H1 (cell line): Measurements from ENCODE around the gene PPOX. TPM values are rescaled to one million over a fixed set of nuclear protein-coding genes. Genes with fewer than 3 reads are reported as not detected.

ENCODE experiments used
- CTCF ChIA-PET: fragments of 300-600 bp; sonication (Branson Sonifier 250); formaldehyde crosslinking; loops from one replicate; lab custom pipeline; 2021; ENCODE audit not compliant: partially characterized antibody; lab: Charles Lee
- POLR2A ChIA-PET: fragments of 300-600 bp; sonication (Branson Sonifier 250); formaldehyde crosslinking; loops from one replicate; lab custom pipeline; 2021; ENCODE audit warnings: inconsistent platforms; ENCODE audit not compliant: partially characterized antibody; lab: Charles Lee
- DNase-seq, 2 experiments: peaks; one replicate each; pipeline versions ENCODE4 v3.0.0 to v3.0.0-alpha.2; 2010 to 2022; ENCODE audit warnings: low spot score in 2 of 2, low read depth in 1 of 2, mixed read lengths in 1 of 2
- FAIRE-seq: peaks from 2 replicates; lab custom pipeline; 2011; peaks lifted over from hg19 to GRCh38; lab: Jason Lieb, UNC
- H2AFZ ChIP-seq: 2 replicates; pipeline ENCODE4 v1.8.1; 2012; ENCODE audit warnings: low read length, inconsistent platforms
- H2AK5ac ChIP-seq: 2 replicates; pipeline ENCODE4 v1.6.1; 2013; ENCODE audit warnings: low read depth, low read length
- H2BK120ac ChIP-seq: replicated peaks from 2 replicates; pipeline ENCODE3; 2013; ENCODE audit warnings: low read depth, low read length, inconsistent platforms
- H2BK12ac ChIP-seq: 2 replicates; pipeline ENCODE4 v1.6.1; 2013; ENCODE audit warnings: low read depth, low read length
- H2BK15ac ChIP-seq: 2 replicates; pipeline ENCODE4 v1.6.1; 2013; ENCODE audit warnings: low read length
- H2BK20ac ChIP-seq: 2 replicates; pipeline ENCODE4 v1.6.1; 2013; ENCODE audit warnings: low read length
- H2BK5ac ChIP-seq: 2 replicates; pipeline ENCODE4 v1.6.1; 2013; ENCODE audit warnings: low read depth, low read length
- H3K14ac ChIP-seq: 2 replicates; pipeline ENCODE4 v1.6.1; 2013; ENCODE audit warnings: inconsistent platforms; ENCODE audit not compliant: insufficient read length
- H3K18ac ChIP-seq: 2 replicates; pipeline ENCODE4 v1.6.1; 2013; ENCODE audit warnings: low read length; ENCODE audit errors: extremely low read depth
- H3K23ac ChIP-seq: 2 replicates; pipeline ENCODE4 v1.6.1; 2013; ENCODE audit warnings: inconsistent platforms; ENCODE audit not compliant: insufficient read length
- H3K23me2 ChIP-seq: 2 replicates; pipeline ENCODE4 v1.6.1; 2013; ENCODE audit warnings: low read depth, low read length
- H3K27ac ChIP-seq: 2 replicates; pipeline ENCODE4 v1.6.1; 2011; ENCODE audit warnings: low read depth, low read length, inconsistent platforms
- H3K27me3 ChIP-seq, 4 experiments: replicated peaks in 1 of 4; 1 replicate in 1 of 4; 2 replicates in 3 of 4; pipeline versions ENCODE4 v1.6.1 to v1.8.1; 2011 to 2013; ENCODE audit warnings: low read length in 3 of 4, mild to moderate bottlenecking in 3 of 4, inconsistent platforms in 2 of 4, mixed read lengths in 2 of 4, moderate library complexity in 1 of 4; ENCODE audit not compliant: control insufficient read depth in 3 of 4, insufficient read depth in 3 of 4; ENCODE audit errors: extremely low read depth in 1 of 4
- H3K36me3 ChIP-seq, 4 experiments: 2 replicates each; pipeline versions ENCODE4 v1.6.1 to v1.8.1; 2011 to 2013; ENCODE audit warnings: mild to moderate bottlenecking in 4 of 4, low read length in 3 of 4, moderate library complexity in 2 of 4, control low read depth in 1 of 4, inconsistent platforms in 1 of 4; ENCODE audit not compliant: insufficient read depth in 4 of 4, control insufficient read depth in 2 of 4
- H3K4ac ChIP-seq: replicated peaks from 2 replicates; pipeline ENCODE3; 2013; ENCODE audit warnings: low read length, low read depth, mixed read lengths, inconsistent platforms; ENCODE audit not compliant: insufficient read length
- H3K4me1 ChIP-seq, 4 experiments: replicated peaks in 1 of 4; 1 replicate in 1 of 4; 2 replicates in 3 of 4; pipeline versions ENCODE4 v1.6.1 to v1.8.1; 2011 to 2013; ENCODE audit warnings: low read length in 3 of 4, inconsistent platforms in 2 of 4, mixed read lengths in 1 of 4; ENCODE audit not compliant: insufficient read depth in 4 of 4, control insufficient read depth in 3 of 4
- H3K4me2 ChIP-seq, 2 experiments: 2 replicates each; pipeline versions ENCODE4 v1.6.1 to v1.8.1; 2011 to 2013; ENCODE audit warnings: low read depth in 2 of 2, low read length in 2 of 2, control low read depth in 1 of 2, inconsistent platforms in 1 of 2, mild to moderate bottlenecking in 1 of 2; ENCODE audit not compliant: insufficient read depth in 1 of 2
- H3K4me3 ChIP-seq, 4 experiments: fragments of 200-600, 300-600 bp in 1 of 4; sonication (generic), shearing (Covaris generic), sonication (Bioruptor Twin) in 1 of 4; 2 replicates each; pipeline versions ENCODE4 v1.5.1 to v1.8.1; 2011 to 2016; ENCODE audit warnings: low read length in 4 of 4, low read depth in 3 of 4, control low read depth in 2 of 4, inconsistent platforms in 2 of 4, mild to moderate bottlenecking in 2 of 4, mixed read lengths in 1 of 4, moderate library complexity in 1 of 4; ENCODE audit not compliant: insufficient read depth in 2 of 4; ENCODE audit errors: extremely low read depth in 1 of 4
- H3K56ac ChIP-seq: replicated peaks from 2 replicates; pipeline ENCODE3; 2013; ENCODE audit warnings: low read depth, mild to moderate bottlenecking, mixed read lengths, low read length, inconsistent platforms; ENCODE audit not compliant: insufficient read length
- H3K79me1 ChIP-seq: 2 replicates; pipeline ENCODE4 v1.6.1; 2013; ENCODE audit warnings: low read depth, low read length, control low read depth
- H3K79me2 ChIP-seq, 2 experiments: 2 replicates each; pipeline versions ENCODE4 v1.6.1 to v1.8.1; 2012 to 2013; ENCODE audit warnings: low read length in 2 of 2, mild to moderate bottlenecking in 2 of 2, inconsistent platforms in 1 of 2; ENCODE audit not compliant: insufficient read depth in 2 of 2, control insufficient read depth in 1 of 2
- H3K9ac ChIP-seq, 4 experiments: replicated peaks in 1 of 4; 1 replicate in 1 of 4; 2 replicates in 3 of 4; pipeline versions ENCODE4 v1.6.1 to v1.8.1; 2011 to 2013; ENCODE audit warnings: low read depth in 3 of 4, low read length in 3 of 4, control low read depth in 2 of 4, mild to moderate bottlenecking in 2 of 4, moderate library complexity in 2 of 4, inconsistent platforms in 1 of 4; ENCODE audit errors: extremely low read depth in 1 of 4
- H3K9me3 ChIP-seq, 2 experiments: 2 replicates each; pipeline versions ENCODE4 v1.6.1 to v1.8.1; 2012 to 2013; ENCODE audit warnings: mild to moderate bottlenecking in 2 of 2, moderate library complexity in 2 of 2, control low read depth in 1 of 2, inconsistent platforms in 1 of 2, low read depth in 1 of 2, low read length in 1 of 2, mixed read lengths in 1 of 2; ENCODE audit not compliant: insufficient read depth in 2 of 2
- H4K20me1 ChIP-seq, 2 experiments: replicated peaks in 1 of 2; 2 replicates each; pipeline versions ENCODE3 to v1.8.1; 2011 to 2013; ENCODE audit warnings: inconsistent platforms in 2 of 2, low read length in 2 of 2, mild to moderate bottlenecking in 1 of 2; ENCODE audit not compliant: insufficient read depth in 2 of 2, control insufficient read depth in 1 of 2
- H4K5ac ChIP-seq: 2 replicates; pipeline ENCODE4 v1.6.1; 2013; ENCODE audit warnings: low read length, low read depth, mixed read lengths, inconsistent platforms; ENCODE audit not compliant: insufficient read length
- H4K8ac ChIP-seq: 2 replicates; pipeline ENCODE4 v1.8.0; 2013; ENCODE audit warnings: mild to moderate bottlenecking, moderate library complexity, low read length, inconsistent platforms; ENCODE audit not compliant: insufficient read depth; ENCODE audit errors: extremely low read depth
- H4K91ac ChIP-seq: replicated peaks from 2 replicates; pipeline ENCODE3; 2013; ENCODE audit warnings: low read length, mixed read lengths, inconsistent platforms; ENCODE audit not compliant: insufficient read length
- BRCA1 ChIP-seq: IDR thresholded peaks from 2 replicates; pipeline ENCODE4 v1.6.1; 2012; ENCODE audit warnings: low read depth, low read length, improper control_type of control experiment
- CBX5 ChIP-seq: fragments of 300-800, 300-1000 bp; sonication (generic); IDR thresholded peaks from 2 replicates; pipeline ENCODE4 v1.7.1; 2016; ENCODE audit warnings: antibody characterized with exemption, low read length, low read depth
- CBX8 ChIP-seq: fragments of 300-800, 300-1000 bp; sonication (generic); IDR thresholded peaks from 2 replicates; pipeline ENCODE4 v1.7.1; 2016; ENCODE audit warnings: low read depth, low read length, borderline replicate concordance
- CREB1 ChIP-seq: IDR thresholded peaks from 2 replicates; pipeline ENCODE4 v1.6.1; 2012; ENCODE audit warnings: inconsistent platforms
- EGR1 ChIP-seq: IDR thresholded peaks from 2 replicates; pipeline ENCODE4 v1.6.1; 2011; ENCODE audit warnings: low read depth, low read length, borderline replicate concordance
- EP300 ChIP-seq, 2 experiments: IDR thresholded peaks; 1 replicate in 1 of 2; 2 replicates in 1 of 2; pipeline ENCODE4 v1.6.1; 2011 to 2012; ENCODE audit warnings: low read depth in 2 of 2, low read length in 2 of 2, mild to moderate bottlenecking in 2 of 2, borderline replicate concordance in 1 of 2, inconsistent platforms in 1 of 2, moderate library complexity in 1 of 2
- FOSL1 ChIP-seq: IDR thresholded peaks from 2 replicates; pipeline ENCODE4 v1.6.1; 2011; ENCODE audit warnings: mild to moderate bottlenecking, low read depth, low read length, moderate library complexity; ENCODE audit not compliant: insufficient read depth
- KDM1A ChIP-seq: fragments of 200-600, 300-600 bp; sonication (generic); IDR thresholded peaks from 2 replicates; pipeline ENCODE4 v1.7.1; 2016; ENCODE audit warnings: mild to moderate bottlenecking, low read length, borderline replicate concordance
- MAFK ChIP-seq: IDR thresholded peaks from 2 replicates; pipeline ENCODE4 v1.6.1; 2012; ENCODE audit warnings: low read depth, mild to moderate bottlenecking, improper control_type of control experiment, low read length
- POLR2A ChIP-seq, 2 experiments: IDR thresholded peaks; 1 replicate in 1 of 2; 2 replicates in 1 of 2; pipeline ENCODE4 v1.6.1; 2011; ENCODE audit warnings: low read depth in 2 of 2, low read length in 2 of 2, mild to moderate bottlenecking in 2 of 2; ENCODE audit errors: control extremely low read depth in 1 of 2
- RNF2 ChIP-seq: fragments of 200-900, 300-1000 bp; sonication (generic); IDR thresholded peaks from 2 replicates; pipeline ENCODE4 v1.7.1; 2016; ENCODE audit warnings: borderline replicate concordance, low read depth, mild to moderate bottlenecking, antibody characterized with exemption, low read length; ENCODE audit not compliant: poor library complexity, severe bottlenecking; ENCODE audit errors: missing control alignments
- SUZ12 ChIP-seq: fragments of 200-600 bp; sonication (generic); IDR thresholded peaks from 2 replicates; pipeline ENCODE4 v1.6.1; 2012; ENCODE audit warnings: mild to moderate bottlenecking, inconsistent platforms, low read length, moderate library complexity, mixed read lengths
- TAF1 ChIP-seq: IDR thresholded peaks from 2 replicates; pipeline ENCODE4 v1.6.1; 2011; ENCODE audit warnings: mild to moderate bottlenecking, low read depth, low read length
- TAF7 ChIP-seq: optimal IDR thresholded peaks from 2 replicates; pipeline ENCODE3; 2011; ENCODE audit warnings: low read depth, mild to moderate bottlenecking, inconsistent platforms, low read length, moderate library complexity, borderline replicate concordance
- WGBS, 2 experiments: shearing (Covaris generic) in 1 of 2; methylation state at CpG; one replicate each; pipeline versions ENCODE4 v1.1.6 to v1.1.7; 2013 to 2015; ENCODE audit warnings: low lambda C conversion rate in 2 of 2, mixed read lengths in 2 of 2, inconsistent platforms in 1 of 2, low coverage in 1 of 2, missing lambda C conversion rate in 1 of 2; ENCODE audit not compliant: insufficient replicate concordance in 2 of 2, insufficient coverage in 1 of 2, insufficient read length in 1 of 2; ENCODE audit errors: extremely low coverage in 1 of 2, missing lambda C conversion rate in 1 of 2; 5-methylcytosine and 5-hydroxymethylcytosine counted together
- polyA plus RNA-seq, 7 experiments: library from polyadenylated mRNA; depleted of rRNA in 3 of 7; stranded (reverse) in 5 of 7; unstranded in 2 of 7; fragments of >200 nt in 5 of 7; fragments of 200-250 nt in 2 of 7; gene quantifications; 1 replicate in 5 of 7; 2 replicates in 1 of 7; 4 replicates in 1 of 7; pipeline versions ENCODE4 v1.2.1 to v1.2.3, GENCODE V29; 2011 to 2013; ENCODE audit warnings: missing spikeins in 2 of 7, mixed read lengths in 2 of 7
- total RNA-seq: library from RNA; stranded (reverse); fragmentation: NEBNext Ultra II Directional; extraction: Animal tissue kit (Norgen Biotek cat#: 25700); gene quantifications from 2 replicates; pipeline ENCODE4 v1.2.1, GENCODE V29; 2021

PPOX gene
- total and polyA plus RNA-seq, 2 of the 8 experiments (the other 6 are each of a cell fraction or from before 2014, with no cell fraction given) = 39.4 to 40.4 TPM

- Histone ChIP-seq H3K27ac (no peak overlapping the region), H2BK20ac (no peak overlapping the region), H3K23me2 (peaks cover 2% of the 10 kb centered on the region), H3K9ac (no peak overlapping the region), H4K5ac (no peak overlapping the region), H3K36me3 (no peaks in the 10 kb centered on the region; a peak in 1 of 8 replicates), H3K56ac (no peak overlapping the region), H2BK12ac (no peak overlapping the region), H2BK120ac (no peak overlapping the region), H2BK15ac (no peak overlapping the region), H3K4me1 (no peaks in the 10 kb centered on the region), H3K79me2 (peaks cover 0 to 10% of the 10 kb centered on the region in 2 experiments; a peak in 2 of 4 replicates), H3K9me3 (no peaks in the 10 kb centered on the region), H3K14ac (no peak overlapping the region), H2BK5ac (no peak overlapping the region), H3K4me3 (no peak overlapping the region), H4K20me1 (peaks cover 0 to 1% of the 10 kb centered on the region in 2 experiments), H3K18ac (no peak overlapping the region), H4K8ac (no peak overlapping the region), H2AFZ (no peak overlapping the region), H3K27me3 (no peaks in the 10 kb centered on the region), H2AK5ac (no peak overlapping the region), H3K23ac (no peak overlapping the region), H3K4ac (no peak overlapping the region), H3K79me1 (peaks cover 6% of the 10 kb centered on the region; the same call in 1 of the 2 replicates), H4K91ac (no peak overlapping the region), H3K4me2 (no peak overlapping the region)
- FAIRE-seq (no peak), DNase-seq (no peak)
- WGBS, 2 experiments = 81% methylated on average over 1 of the region's 1 CpG; no CpG with 5 or more reads in 1 of the 2 experiments
- ChIA-PET POLR2A (interaction anchor here (0.7 to 9.6 kb wide), 4 partner anchors 11 to 62 kb away, joined by 3 to 130 read pairs (median 4); partner anchors contain the start of genes UFC1 and USP21), CTCF (interaction anchor here (0.6 to 7.3 kb wide), 20 partner anchors 8 to 520 kb away, joined by 3 to 58 read pairs (median 4); partner anchors contain the start of genes ADAMTS4, ARHGAP30, ITLN2 and KLHDC9)
- no peak for TF ChIP-seq TAF7
- TF ChIP-seq EGR1 = no peak
- TF ChIP-seq MAFK = no peak
- no peak for TF ChIP-seq TAF1
- no peak for TF ChIP-seq POLR2A (IDR thresholded peaks at IDR 0.05; ENCODE audit: control extremely low read depth in 1 of 2, low read depth in 2 of 2, low read length in 2 of 2)
- TF ChIP-seq CREB1 = no peak
- TF ChIP-seq CBX5 = no peak
- TF ChIP-seq EP300 (IDR thresholded peaks at IDR 0.05; ENCODE audit: borderline replicate concordance in 1 of 2, low read depth in 2 of 2, low read length in 2 of 2) = no peak
- no peak for TF ChIP-seq FOSL1
- TF ChIP-seq SUZ12 = no peak
- no peak for TF ChIP-seq KDM1A
- no peak for TF ChIP-seq CBX8
- no peak for TF ChIP-seq RNF2
- no peak for TF ChIP-seq BRCA1
Observed at GRCh38 chr1:161138431-161138830, 27.8 kb upstream of the PPOX start.
